Mononuclear cell (primary cell): ENCODE measurements around the gene LHFPL2. TPM values are rescaled to one million over a fixed set of nuclear protein-coding genes. Genes with fewer than 3 reads are reported as not detected.

Experiments
- H3K27me3 ChIP-seq: 2 replicates; pipeline ENCODE4 v1.6.0; 2011; ENCODE audit warnings: low read length, control low read depth; ENCODE audit not compliant: insufficient read depth
- H3K4me1 ChIP-seq: 2 replicates; pipeline ENCODE4 v1.5.1; 2011; ENCODE audit warnings: mild to moderate bottlenecking, low read length, control low read depth; ENCODE audit not compliant: insufficient read depth
- H3K4me3 ChIP-seq: 2 replicates; pipeline ENCODE4 v1.5.1; 2011; ENCODE audit warnings: mild to moderate bottlenecking, low read length, moderate library complexity
- H3K9me3 ChIP-seq: 2 replicates; pipeline ENCODE4 v1.5.1; 2011; ENCODE audit warnings: low read depth, mild to moderate bottlenecking, control low read depth, low read length
- total RNA-seq: library from RNA; depleted of rRNA; stranded (reverse); fragments of >200 nt; gene quantifications from one replicate; pipeline ENCODE4 v1.2.3, GENCODE V29; 2012

The LHFPL2 gene
- total RNA-seq, 1 donor = 9.4 TPM

DNA sequence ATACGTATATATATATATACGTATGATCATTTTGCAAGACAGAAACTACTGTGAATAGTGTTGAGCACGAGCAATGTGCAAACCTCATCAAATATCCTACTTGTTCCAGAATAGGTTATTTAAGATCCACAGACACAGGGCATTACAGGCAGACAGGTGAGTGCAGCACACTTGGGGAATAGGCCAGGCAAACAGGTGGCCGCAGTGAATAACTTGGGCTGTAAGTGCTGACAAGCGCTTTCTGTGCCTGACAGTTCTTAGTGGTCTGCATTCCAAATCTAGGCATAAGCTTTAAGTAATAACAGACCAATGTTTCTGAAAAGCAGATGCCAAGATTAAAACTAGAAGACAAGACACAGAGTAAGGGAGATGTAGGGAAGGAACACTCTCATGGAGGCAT, 77.9 kb downstream of the LHFPL2 start:
- H3K27me3 ChIP-seq = no peaks in the 10 kb centered on the region
- peaks cover 12% of the 10 kb centered on the region for H3K4me1 ChIP-seq
- H3K4me3 ChIP-seq = no peak overlapping the region
- H3K9me3 ChIP-seq = no peaks in the 10 kb centered on the region

DNA sequence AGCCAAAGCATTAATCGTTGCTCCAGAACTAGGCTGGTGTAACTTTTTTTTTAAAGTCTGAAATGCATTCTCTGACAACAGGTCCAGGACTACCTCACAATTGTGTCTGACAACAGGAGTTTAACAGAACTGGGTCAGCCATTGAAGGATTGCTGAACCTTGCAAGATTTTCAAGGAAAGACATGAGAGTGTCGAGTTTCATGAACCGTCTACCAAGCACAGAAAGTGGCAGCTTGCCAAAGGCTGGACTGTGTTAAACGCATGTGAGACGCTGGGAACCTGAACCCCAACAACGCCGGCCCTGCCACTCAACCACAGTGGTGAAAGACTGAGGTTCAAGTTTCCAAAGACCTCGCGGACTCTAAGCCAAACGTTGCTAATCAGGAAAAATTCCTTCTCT, 79.1 kb downstream of the LHFPL2 start:
- Histone ChIP-seq H3K27me3 (no peaks in the 10 kb centered on the region), H3K9me3 (no peaks in the 10 kb centered on the region)

DNA sequence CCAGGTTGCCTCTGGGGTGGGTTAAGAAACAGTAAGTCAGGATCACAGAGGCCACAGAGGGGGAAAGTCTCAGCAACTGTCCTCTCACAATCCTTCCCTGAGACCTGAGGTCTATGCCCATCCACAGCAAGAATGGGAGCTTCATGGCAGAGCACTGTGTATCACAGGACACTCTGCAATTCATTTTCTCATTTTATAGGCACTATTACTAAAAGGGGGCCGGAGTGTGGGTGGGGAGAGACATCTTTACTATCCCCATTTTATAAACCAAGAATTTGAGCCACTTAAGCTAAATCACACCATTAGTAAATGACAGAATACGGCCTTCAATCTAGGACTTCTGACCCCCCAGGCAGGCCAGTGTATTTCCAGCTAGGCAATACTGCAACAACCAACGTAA, 79.9 kb downstream of the LHFPL2 start:
- H3K27me3 ChIP-seq = no peaks in the 10 kb centered on the region
- peaks cover 5% of the 10 kb centered on the region for H3K4me1 ChIP-seq
- no peak overlapping the region for H3K4me3 ChIP-seq
- no peaks in the 10 kb centered on the region for H3K9me3 ChIP-seq

More for the DNA sequence above, 79.1 kb downstream of the LHFPL2 start:
- Histone ChIP-seq H3K4me3 (no peak overlapping the region), H3K4me1 (peaks cover 11% of the 10 kb centered on the region)

GRCh38 chr5:78568212-78568611, 80.4 kb downstream of the LHFPL2 start:
- H3K27me3 ChIP-seq = no peaks in the 10 kb centered on the region
- H3K4me1 ChIP-seq = peaks cover under 1% of the 10 kb centered on the region
- H3K9me3 ChIP-seq = no peaks in the 10 kb centered on the region
- H3K4me3 ChIP-seq = no peak overlapping the region

DNA sequence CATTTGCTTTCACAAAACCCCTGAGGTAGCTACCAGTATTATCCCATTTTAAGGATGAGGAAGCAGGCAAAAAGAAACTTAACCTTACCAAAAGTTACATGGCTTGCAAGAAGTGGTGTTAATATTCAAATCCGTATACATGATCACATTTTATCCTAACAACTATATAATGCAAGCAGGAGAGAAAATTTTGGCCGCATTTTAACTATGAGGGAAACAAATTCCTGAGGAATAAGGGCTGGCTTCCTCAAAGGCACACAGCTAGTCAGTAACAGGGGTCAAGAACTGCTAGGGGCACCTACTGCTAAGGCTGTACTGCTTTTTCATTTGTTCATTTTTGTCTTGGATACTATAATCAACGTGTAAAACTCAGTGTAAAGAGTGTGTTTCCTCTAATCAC, 81.0 kb downstream of the LHFPL2 start:
- Histone ChIP-seq H3K27me3 (no peaks in the 10 kb centered on the region), H3K4me3 (no peak overlapping the region), H3K9me3 (no peaks in the 10 kb centered on the region), H3K4me1 (no peaks in the 10 kb centered on the region)

GRCh38 chr5:78566747-78567425, 81.7 kb downstream of the LHFPL2 start:
- Histone ChIP-seq H3K4me1 (no peaks in the 10 kb centered on the region), H3K27me3 (no peaks in the 10 kb centered on the region), H3K4me3 (no peak overlapping the region), H3K9me3 (no peaks in the 10 kb centered on the region)

DNA sequence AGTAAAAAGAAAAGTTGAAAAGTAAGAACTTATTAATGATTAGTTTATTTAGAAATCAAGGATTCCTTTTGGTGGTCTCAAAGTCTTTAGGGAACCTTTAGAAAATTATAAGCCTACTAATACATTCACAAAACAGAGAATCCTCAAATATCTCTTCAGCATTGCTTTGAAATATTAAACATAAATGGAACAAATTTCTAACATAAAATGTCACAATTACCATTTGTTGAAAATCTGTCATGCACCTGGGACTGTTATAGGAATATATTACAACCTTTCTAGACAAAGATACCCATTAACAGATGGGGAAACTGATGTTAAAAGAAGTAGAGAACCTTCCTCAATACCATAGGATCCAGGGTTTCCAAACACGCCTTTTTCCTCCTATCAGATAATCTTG, 83.2 kb downstream of the LHFPL2 start:
- no peaks in the 10 kb centered on the region for H3K27me3 ChIP-seq
- H3K4me1 ChIP-seq = no peaks in the 10 kb centered on the region
- H3K9me3 ChIP-seq = no peaks in the 10 kb centered on the region
- no peak overlapping the region for H3K4me3 ChIP-seq

DNA sequence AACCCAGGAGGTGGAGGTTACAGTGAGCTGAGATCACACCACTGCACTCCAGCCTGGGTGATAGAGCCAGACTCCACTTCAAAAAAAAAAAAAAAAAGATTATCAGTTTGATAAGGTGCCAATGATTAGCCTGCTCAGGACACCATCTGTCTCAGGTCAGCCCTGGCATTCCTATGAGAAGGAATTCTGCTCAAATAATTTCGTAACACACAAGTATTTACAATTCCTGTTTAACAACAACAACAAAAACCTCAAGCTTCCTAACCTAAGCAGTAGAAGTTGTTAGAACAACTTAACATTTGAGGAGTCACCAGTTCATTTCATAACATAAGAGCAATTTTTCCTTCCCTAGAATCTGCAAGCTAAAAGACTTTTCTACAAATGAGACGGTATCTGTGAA, 85.0 kb downstream of the LHFPL2 start:
- Histone ChIP-seq H3K9me3 (no peaks in the 10 kb centered on the region), H3K27me3 (no peaks in the 10 kb centered on the region), H3K4me3 (no peak overlapping the region), H3K4me1 (no peaks in the 10 kb centered on the region)

- Histone ChIP-seq H3K4me1 (no peaks in the 10 kb centered on the region), H3K9me3 (no peaks in the 10 kb centered on the region), H3K27me3 (no peaks in the 10 kb centered on the region), H3K4me3 (no peak overlapping the region)
These were observed 85.8 kb downstream of the LHFPL2 start for GRCh38 chr5:78562714-78563330.

DNA sequence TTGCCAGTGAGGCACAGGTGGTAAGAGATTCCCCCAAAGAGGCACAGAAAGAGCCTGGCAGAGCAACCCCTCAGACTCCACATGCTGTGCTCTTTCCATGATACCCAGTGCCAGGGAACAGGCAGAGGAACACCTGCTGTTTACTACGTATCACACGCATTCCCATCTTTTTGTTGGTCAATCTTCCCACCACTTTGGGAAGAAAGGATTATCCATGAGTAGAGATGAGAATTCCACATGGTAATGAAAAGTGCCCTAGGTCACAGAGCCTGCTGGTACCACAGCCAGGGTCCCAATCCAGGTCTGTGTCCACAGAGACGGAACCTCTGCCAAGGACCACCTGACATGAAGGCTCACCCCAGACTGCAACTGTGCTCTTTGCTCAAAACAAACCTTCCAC, 86.6 kb downstream of the LHFPL2 start:
- H3K27me3 ChIP-seq = no peaks in the 10 kb centered on the region
- H3K4me1 ChIP-seq = no peaks in the 10 kb centered on the region
- no peaks in the 10 kb centered on the region for H3K9me3 ChIP-seq
- H3K4me3 ChIP-seq = no peak overlapping the region

DNA sequence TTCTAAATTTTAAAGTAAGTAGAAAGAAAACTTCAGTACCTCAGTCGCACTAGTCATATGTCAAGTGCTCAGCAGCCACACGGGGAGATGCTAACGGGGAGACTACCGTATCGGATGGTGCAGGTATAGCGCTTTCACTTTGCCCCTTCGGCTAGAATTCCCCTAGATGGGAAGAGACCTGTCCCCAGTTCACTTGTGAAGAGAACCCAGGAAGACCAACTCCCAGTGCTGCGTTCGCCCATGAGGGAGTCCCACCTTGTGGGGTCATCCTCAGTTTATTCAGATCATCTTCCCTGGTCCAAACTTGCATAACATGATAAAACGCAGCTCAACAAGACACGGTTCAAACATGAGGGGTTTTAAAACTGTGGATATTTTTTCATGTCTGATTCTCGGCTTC, 87.3 kb downstream of the LHFPL2 start:
- H3K9me3 ChIP-seq = no peaks in the 10 kb centered on the region
- H3K4me3 ChIP-seq = no peak overlapping the region
- H3K4me1 ChIP-seq = no peaks in the 10 kb centered on the region
- no peaks in the 10 kb centered on the region for H3K27me3 ChIP-seq

DNA sequence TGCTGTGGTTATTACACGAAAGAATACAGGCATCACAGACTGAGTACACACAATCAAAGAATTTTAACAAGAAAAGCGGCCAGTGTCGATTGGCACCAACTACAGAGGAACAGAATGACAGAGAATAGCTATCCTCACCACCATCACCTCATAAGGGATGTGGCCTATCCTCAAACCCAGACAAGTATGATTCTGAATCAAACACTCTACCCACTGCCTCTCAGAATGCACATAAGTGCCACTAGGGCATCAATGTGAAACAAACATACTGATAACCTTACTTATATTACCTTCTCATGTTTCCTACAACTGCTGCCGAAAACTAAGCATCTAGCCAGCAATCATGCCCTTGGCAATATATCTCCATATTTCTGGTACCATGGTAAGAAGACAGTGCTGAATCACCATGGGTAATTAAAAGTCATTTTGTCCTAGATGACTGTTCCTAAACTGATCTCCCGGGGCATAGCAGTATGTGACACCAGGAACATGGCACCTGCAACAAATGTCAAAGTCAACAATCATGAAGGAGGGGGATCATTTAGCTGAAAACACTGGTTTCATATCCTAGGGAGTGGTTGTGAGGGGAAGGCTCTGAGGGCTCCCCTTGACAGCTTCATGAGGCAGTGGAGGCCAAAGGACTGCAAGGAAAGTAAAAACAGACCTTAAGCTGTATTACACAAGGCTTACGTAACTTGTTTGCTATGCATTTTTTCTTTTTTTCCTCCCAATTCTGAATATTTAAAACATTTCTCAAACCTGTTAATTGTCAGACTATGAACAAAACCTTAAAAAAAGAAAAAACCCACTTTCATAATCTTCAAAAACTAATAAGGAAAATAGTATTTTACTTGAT, 88.3 kb downstream of the LHFPL2 start:
- Histone ChIP-seq H3K27me3 (no peaks in the 10 kb centered on the region), H3K9me3 (no peaks in the 10 kb centered on the region), H3K4me3 (no peak overlapping the region), H3K4me1 (no peaks in the 10 kb centered on the region)

- H3K27me3 ChIP-seq = no peaks in the 10 kb centered on the region
- H3K9me3 ChIP-seq = no peaks in the 10 kb centered on the region
- H3K4me3 ChIP-seq = no peak overlapping the region
- H3K4me1 ChIP-seq = peaks cover 7% of the 10 kb centered on the region
These were observed 91.0 kb downstream of the LHFPL2 start for GRCh38 chr5:78557601-78558000.

DNA sequence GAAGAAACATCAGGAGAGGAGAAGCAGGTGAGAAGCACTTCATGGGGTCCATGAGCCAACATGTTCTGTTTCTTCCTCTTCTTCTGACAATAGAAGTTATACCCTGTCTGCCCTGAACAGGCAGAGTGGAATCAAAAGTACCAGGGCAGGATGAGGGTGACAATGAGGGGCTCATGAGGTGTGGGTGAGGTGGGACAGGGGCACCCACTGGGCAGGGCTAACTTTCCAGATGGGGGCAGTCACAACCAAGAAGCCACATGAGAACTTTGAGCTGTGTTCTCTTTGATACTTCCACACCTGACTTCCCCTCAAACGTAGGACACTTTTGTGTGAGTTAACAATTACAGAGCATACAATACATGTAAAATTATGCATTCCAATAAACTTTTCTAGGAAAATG, 92.7 kb downstream of the LHFPL2 start:
- Histone ChIP-seq H3K9me3 (no peaks in the 10 kb centered on the region), H3K4me1 (peaks cover 10% of the 10 kb centered on the region), H3K27me3 (no peaks in the 10 kb centered on the region), H3K4me3 (no peak overlapping the region)

- Histone ChIP-seq H3K27me3 (no peaks in the 10 kb centered on the region), H3K4me3 (no peak overlapping the region), H3K9me3 (no peaks in the 10 kb centered on the region), H3K4me1 (peaks cover 12% of the 10 kb centered on the region)
These were observed 93.9 kb downstream of the LHFPL2 start for GRCh38 chr5:78554670-78555069.
